ENCODE measurements around the gene OR9Q1.
"Not testable (repeated sequence)": the region's sequence is repeated elsewhere in the genome, so short reads cannot be mapped to it uniquely, and the experiment has no call there.

Gene OR9Q1

GRCh38 chr11:58135171-58135570 is 111.5 kb downstream of the OR9Q1 start:
- no peak for DNase-seq (ENCODE audit: low read depth)

GRCh38 chr11:58142761-58143160 is 119.1 kb downstream of the OR9Q1 start:
- no peak for DNase-seq (ENCODE audit: low read depth)

GRCh38 chr11:58152781-58153180 is 129.1 kb downstream of the OR9Q1 start:
- DNase-seq (ENCODE audit: low read depth), result no peak

- DNase-seq (ENCODE audit: low read depth), result no peak
Observed at GRCh38 chr11:58164389-58164788, 140.7 kb downstream of the OR9Q1 start.

GRCh38 chr11:58164990-58165389 is 141.3 kb downstream of the OR9Q1 start:
- DNase-seq (ENCODE audit: low read depth), result no peak

- no peak for DNase-seq (ENCODE audit: low read depth)
Observed at GRCh38 chr11:58165504-58166106, 141.9 kb downstream of the OR9Q1 start.

GRCh38 chr11:58177409-58178054 is 153.9 kb downstream of the OR9Q1 start:
- no peak for DNase-seq (ENCODE audit: low read depth)

GRCh38 chr11:58178444-58178843 is 154.8 kb downstream of the OR9Q1 start:
- no peak for DNase-seq (ENCODE audit: low read depth)

GRCh38 chr11:58179648-58180047 is 156.0 kb downstream of the OR9Q1 start:
- no peak for DNase-seq (ENCODE audit: low read depth)

GRCh38 chr11:58186938-58187337 is 163.3 kb downstream of the OR9Q1 start:
- no peak for DNase-seq (ENCODE audit: low read depth)

GRCh38 chr11:58188770-58189169 is 165.1 kb downstream of the OR9Q1 start, which contains the start of gene OR9Q2:
Gene OR9Q2, plus strand, starts transcription at chr11:58189070. Its CDS starts 1,421 bp downstream, at chr11:58190491.
- no peak for DNase-seq (ENCODE audit: low read depth)

- no peak for DNase-seq (ENCODE audit: low read depth)
Observed at GRCh38 chr11:58192229-58192628, 168.5 kb downstream of the OR9Q1 start.

GRCh38 chr11:58193391-58193790 is 169.7 kb downstream of the OR9Q1 start:
- DNase-seq (ENCODE audit: low read depth), result no peak

- DNase-seq (ENCODE audit: low read depth), result no peak
Observed at GRCh38 chr11:58195939-58196338, 172.3 kb downstream of the OR9Q1 start.

GRCh38 chr11:58199271-58199670 is 175.6 kb downstream of the OR9Q1 start:
- DNase-seq (ENCODE audit: low read depth), result no peak

- no peak for DNase-seq (ENCODE audit: low read depth)
Observed at GRCh38 chr11:58204042-58204441, 180.4 kb downstream of the OR9Q1 start, which contains the start of gene OR1S2. Gene OR1S2, minus strand, starts transcription at chr11:58204142. Its CDS starts 0 bp downstream, at chr11:58204142.

- not testable (repeated sequence) for DNase-seq (ENCODE audit: low read depth)
Observed at GRCh38 chr11:58212420-58212819, 188.7 kb downstream of the OR9Q1 start, which contains the start of gene OR1S1. Gene OR1S1, plus strand, starts transcription at chr11:58212720.

- no peak for DNase-seq (ENCODE audit: low read depth)
Observed at GRCh38 chr11:58216476-58216875, 192.8 kb downstream of the OR9Q1 start.

- no peak for DNase-seq (ENCODE audit: low read depth)
Observed at GRCh38 chr11:58222721-58223120, 199.0 kb downstream of the OR9Q1 start.

GRCh38 chr11:58227956-58228615 is 204.4 kb downstream of the OR9Q1 start:
- DNase-seq (ENCODE audit: low read depth), result no peak

Measured in GM04504 (cell line).